SJCRH30 (cell line): ENCODE measurements around the gene C1orf159. TPM values are rescaled to one million over a fixed set of nuclear protein-coding genes. Genes with fewer than 3 reads are reported as not detected.

Source experiments
- DNase-seq, 2 experiments: peaks; one replicate each; pipeline ENCODE4 v3.0.0-alpha.2; 2015 to 2020
- H3K27ac ChIP-seq: fragments of 250-450 bp; sonication (Bioruptor Pico); 2 replicates; pipeline ENCODE4 v1.5.1; 2020; ENCODE audit warnings: mild to moderate bottlenecking, moderate library complexity
- H3K27me3 ChIP-seq: fragments of 250-450 bp; sonication (Bioruptor Pico); 2 replicates; pipeline ENCODE4 v1.5.1; 2020; ENCODE audit warnings: mild to moderate bottlenecking, moderate library complexity
- H3K36me3 ChIP-seq: fragments of 250-450 bp; sonication (Bioruptor Pico); 2 replicates; pipeline ENCODE4 v1.5.1; 2020; ENCODE audit warnings: mild to moderate bottlenecking, moderate library complexity
- H3K4me1 ChIP-seq: fragments of 250-450 bp; sonication (Bioruptor Pico); 2 replicates; pipeline ENCODE4 v1.5.1; 2020; ENCODE audit warnings: mild to moderate bottlenecking, moderate library complexity
- H3K4me3 ChIP-seq: fragments of 250-450 bp; sonication (Bioruptor Pico); 2 replicates; pipeline ENCODE4 v1.5.1; 2020; ENCODE audit warnings: mild to moderate bottlenecking, moderate library complexity
- H3K9me3 ChIP-seq: fragments of 250-450 bp; sonication (Bioruptor Pico); replicated peaks from 2 replicates; pipeline ENCODE4 v1.5.1; 2020; ENCODE audit warnings: mild to moderate bottlenecking, moderate library complexity
- total RNA-seq: library from RNA; depleted of rRNA; stranded (reverse); fragments of >200 nt; shearing (Covaris generic); gene quantifications from 2 replicates; pipeline ENCODE4 v1.2.3, GENCODE V29; 2014

The C1orf159 gene
- total RNA-seq, 1 experiment from 2014 or later, result 20.8 TPM

- H3K27me3 ChIP-seq, result peaks cover 33% of the 10 kb centered on the region
- no peak overlapping the region for H3K4me3 ChIP-seq
- H3K27ac ChIP-seq, result no peak overlapping the region
- no peak for DNase-seq
- no peaks in the 10 kb centered on the region for H3K9me3 ChIP-seq
- peaks cover 18% of the 10 kb centered on the region; the same call in 1 of the 2 replicates for H3K4me1 ChIP-seq
- no peaks in the 10 kb centered on the region for H3K36me3 ChIP-seq
These were observed 5.1 kb upstream of the C1orf159 start for GRCh38 chr1:1120866-1121591.

DNA sequence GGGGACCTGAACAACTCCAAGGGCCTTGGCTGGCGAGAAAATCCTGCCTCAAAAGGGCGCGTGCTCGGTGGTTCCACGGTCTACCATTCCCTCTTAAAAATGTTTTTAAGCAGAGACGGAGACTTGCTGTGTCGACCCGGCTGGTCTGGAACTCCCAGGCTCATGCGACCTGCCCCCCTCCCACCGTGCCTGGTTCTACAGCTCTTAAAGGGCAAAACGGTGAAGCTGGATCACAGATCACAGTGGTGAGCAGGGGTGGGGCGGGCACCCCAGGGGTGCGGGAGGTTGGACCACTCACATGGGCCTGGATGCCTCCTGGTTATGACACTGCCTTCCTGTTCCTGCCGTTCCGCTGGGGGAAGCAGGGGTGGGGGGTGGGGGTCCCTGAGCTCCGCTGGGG, 4.2 kb upstream of the C1orf159 start:
- H3K27me3 ChIP-seq, result peaks cover 33% of the 10 kb centered on the region

GRCh38 chr1:1119272-1119890, 3.5 kb upstream of the C1orf159 start:
- DNase-seq, result no peak
- no peak overlapping the region for H3K27ac ChIP-seq
- no peaks in the 10 kb centered on the region for H3K9me3 ChIP-seq
- H3K4me1 ChIP-seq, result peaks cover 18% of the 10 kb centered on the region; the same call in 1 of the 2 replicates
- H3K27me3 ChIP-seq, result peaks cover 33% of the 10 kb centered on the region
- no peaks in the 10 kb centered on the region for H3K36me3 ChIP-seq
- H3K4me3 ChIP-seq, result no peak overlapping the region

More for the DNA sequence above, 4.2 kb upstream of the C1orf159 start:
- H3K4me1 ChIP-seq, result peaks cover 18% of the 10 kb centered on the region; the same call in 1 of the 2 replicates
- no peak overlapping the region for H3K4me3 ChIP-seq
- no peaks in the 10 kb centered on the region for H3K9me3 ChIP-seq
- H3K36me3 ChIP-seq, result no peaks in the 10 kb centered on the region
- DNase-seq, result no peak
- no peak overlapping the region for H3K27ac ChIP-seq

DNA sequence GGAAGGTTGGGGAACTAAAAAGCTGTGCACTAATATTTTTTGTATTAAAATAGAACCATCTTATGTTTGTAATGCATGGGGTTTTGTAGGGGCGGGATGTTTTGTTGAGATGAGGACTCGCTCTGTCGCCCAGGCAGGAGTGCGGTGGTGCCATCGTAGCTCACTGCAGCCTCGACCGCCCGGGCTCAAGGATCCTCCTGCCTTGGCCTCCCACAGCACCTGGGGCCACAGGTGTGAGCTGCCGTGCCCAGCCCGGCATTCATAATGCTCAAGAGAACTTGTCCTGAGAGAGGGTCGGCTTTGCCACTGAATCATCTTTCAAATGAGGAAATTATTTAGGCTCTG, 3.0 kb upstream of the C1orf159 start:
- no peak overlapping the region for H3K4me3 ChIP-seq
- no peak overlapping the region for H3K27ac ChIP-seq
- H3K9me3 ChIP-seq, result no peaks in the 10 kb centered on the region
- H3K4me1 ChIP-seq, result peaks cover 18% of the 10 kb centered on the region; the same call in 1 of the 2 replicates
- DNase-seq, result no peak
- H3K36me3 ChIP-seq, result no peaks in the 10 kb centered on the region
- peaks cover 33% of the 10 kb centered on the region for H3K27me3 ChIP-seq

DNA sequence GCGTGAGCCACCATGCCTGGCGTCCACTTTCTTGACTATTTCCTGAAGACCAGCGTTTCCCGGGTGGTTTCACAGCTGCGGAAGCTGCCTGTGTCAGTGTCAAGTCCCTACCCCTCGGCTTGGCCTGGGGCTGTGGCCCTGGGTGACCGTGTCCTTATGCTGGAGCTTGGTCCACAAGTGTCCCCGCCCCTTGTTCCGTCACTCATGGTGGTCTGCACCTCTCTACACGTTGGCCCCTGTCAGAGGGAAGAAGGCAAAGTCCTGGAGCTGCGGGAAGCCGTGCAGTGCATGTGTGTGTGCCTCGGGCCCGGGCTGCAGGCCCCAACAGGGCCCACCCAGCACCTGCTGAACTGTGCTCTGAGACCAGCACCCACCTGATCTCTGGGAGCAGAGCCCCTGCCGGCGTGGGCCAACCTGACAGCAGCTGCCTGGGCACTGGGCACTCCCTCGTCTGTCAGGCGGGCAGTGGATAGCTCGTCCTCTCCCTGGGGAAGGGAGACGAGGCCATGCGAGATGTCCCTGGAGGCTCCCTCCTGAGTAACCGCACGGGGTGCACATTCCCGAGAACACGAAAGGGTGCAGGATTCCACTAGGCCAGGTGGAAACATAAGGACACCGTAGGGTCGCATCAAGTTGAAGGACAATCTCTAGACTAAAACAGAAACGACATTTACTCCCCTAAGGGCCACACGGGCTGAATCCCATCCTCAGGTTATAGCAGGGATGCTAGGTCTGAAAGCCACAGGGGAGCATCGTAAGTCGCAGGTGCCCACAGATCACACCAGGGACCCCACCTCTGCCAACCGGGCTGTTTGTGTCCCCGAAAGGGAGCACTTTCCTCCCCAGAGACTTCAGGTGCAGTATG, 2.4 kb upstream of the C1orf159 start:
- H3K27me3 ChIP-seq, result peaks cover 33% of the 10 kb centered on the region
- no peak overlapping the region for H3K4me3 ChIP-seq
- peaks cover 3% of the 10 kb centered on the region for H3K36me3 ChIP-seq
- H3K9me3 ChIP-seq, result no peaks in the 10 kb centered on the region
- peaks cover 17% of the 10 kb centered on the region; the same call in 1 of the 2 replicates for H3K4me1 ChIP-seq
- DNase-seq, result no peak
- H3K27ac ChIP-seq, result no peak overlapping the region

GRCh38 chr1:1117469-1117831, 1.6 kb upstream of the C1orf159 start:
- no peak overlapping the region for H3K27ac ChIP-seq
- no peak overlapping the region for H3K4me3 ChIP-seq
- peaks cover 33% of the 10 kb centered on the region for H3K27me3 ChIP-seq
- H3K4me1 ChIP-seq, result peaks cover 11% of the 10 kb centered on the region; the same call in 1 of the 2 replicates
- H3K9me3 ChIP-seq, result no peaks in the 10 kb centered on the region
- DNase-seq, result no peak
- H3K36me3 ChIP-seq, result peaks cover 10% of the 10 kb centered on the region

DNA sequence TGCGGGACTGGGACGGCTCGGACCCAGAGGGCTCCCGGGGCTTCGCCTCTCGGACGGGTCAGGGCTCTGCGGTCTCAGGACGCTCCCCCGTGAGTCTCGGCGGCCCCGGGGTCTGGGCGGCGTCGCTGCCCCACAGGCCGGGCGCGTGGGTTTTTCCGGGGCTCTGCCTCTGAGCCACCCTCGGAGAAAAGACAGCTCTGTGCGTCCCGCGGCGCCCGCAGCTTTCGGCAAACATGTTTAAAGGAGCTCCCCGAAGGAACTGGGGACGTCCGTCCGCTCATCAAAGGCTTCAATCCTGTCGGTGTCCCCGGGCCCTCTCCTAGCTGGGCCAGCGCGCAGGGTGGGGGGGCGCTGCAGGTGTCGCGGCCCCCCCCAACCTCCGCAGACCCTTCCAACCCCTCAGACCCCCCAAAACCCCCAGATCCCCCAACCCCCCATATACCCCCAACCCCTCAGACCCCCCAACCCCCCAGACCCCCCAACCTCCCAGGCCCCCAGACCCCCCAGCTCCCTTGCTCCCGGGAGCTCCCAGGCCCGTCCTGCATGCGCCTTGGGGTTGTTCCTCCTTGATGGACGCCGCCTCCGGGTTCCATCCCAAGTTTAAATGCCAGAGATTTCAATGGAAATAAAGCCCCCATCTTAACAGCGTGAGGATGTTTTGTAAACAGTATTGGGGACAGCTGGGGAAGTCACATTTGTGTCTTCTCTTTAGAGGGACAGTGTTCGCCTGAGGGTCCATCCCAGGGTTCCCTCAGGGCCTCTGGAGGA, 996 bp upstream of the C1orf159 start:
- Histone ChIP-seq H3K4me1 (peaks cover 10% of the 10 kb centered on the region; the same call in 1 of the 2 replicates), H3K36me3 (peaks cover 10% of the 10 kb centered on the region), H3K4me3 (peak overlapping the region; percentile 98), H3K27me3 (peaks cover 33% of the 10 kb centered on the region), H3K27ac (no peak overlapping the region), H3K9me3 (no peaks in the 10 kb centered on the region)
- DNase-seq, result no peak

GRCh38 chr1:1115136-1115785, 628 bp downstream of the C1orf159 start:
- Histone ChIP-seq H3K27me3 (peaks cover 26% of the 10 kb centered on the region), H3K4me3 (peak overlapping the region; percentile 98), H3K36me3 (peaks cover 10% of the 10 kb centered on the region), H3K9me3 (no peaks in the 10 kb centered on the region), H3K27ac (no peak overlapping the region; the same call in 1 of the 2 replicates), H3K4me1 (peaks cover 8% of the 10 kb centered on the region; the same call in 1 of the 2 replicates)
- no peak for DNase-seq

DNA sequence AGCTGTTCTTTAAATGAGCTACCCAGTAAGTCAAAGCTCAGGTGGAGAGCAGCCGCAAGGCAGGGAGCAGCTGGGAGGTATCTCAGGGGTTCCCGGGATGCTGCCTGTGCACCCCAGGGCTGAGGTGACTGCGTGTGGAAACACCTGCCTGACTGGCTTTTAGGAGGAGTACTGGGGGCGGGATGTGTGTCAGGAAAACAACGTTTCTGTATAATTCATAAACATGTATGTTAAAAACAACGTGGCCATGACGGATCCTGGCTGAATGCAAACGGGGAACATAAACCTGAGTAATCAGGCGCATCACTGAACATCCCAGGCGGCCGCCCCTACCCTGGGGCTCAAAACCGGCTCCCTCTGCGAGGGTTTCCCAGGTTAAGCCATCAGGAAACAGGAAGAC, 1.5 kb downstream of the C1orf159 start:
- H3K36me3 ChIP-seq, result peaks cover 10% of the 10 kb centered on the region
- H3K4me3 ChIP-seq, result no peak overlapping the region
- H3K9me3 ChIP-seq, result no peaks in the 10 kb centered on the region
- H3K27ac ChIP-seq, result no peak overlapping the region
- no peak for DNase-seq
- H3K4me1 ChIP-seq, result peaks cover 8% of the 10 kb centered on the region; the same call in 1 of the 2 replicates
- peaks cover 23% of the 10 kb centered on the region for H3K27me3 ChIP-seq

DNA sequence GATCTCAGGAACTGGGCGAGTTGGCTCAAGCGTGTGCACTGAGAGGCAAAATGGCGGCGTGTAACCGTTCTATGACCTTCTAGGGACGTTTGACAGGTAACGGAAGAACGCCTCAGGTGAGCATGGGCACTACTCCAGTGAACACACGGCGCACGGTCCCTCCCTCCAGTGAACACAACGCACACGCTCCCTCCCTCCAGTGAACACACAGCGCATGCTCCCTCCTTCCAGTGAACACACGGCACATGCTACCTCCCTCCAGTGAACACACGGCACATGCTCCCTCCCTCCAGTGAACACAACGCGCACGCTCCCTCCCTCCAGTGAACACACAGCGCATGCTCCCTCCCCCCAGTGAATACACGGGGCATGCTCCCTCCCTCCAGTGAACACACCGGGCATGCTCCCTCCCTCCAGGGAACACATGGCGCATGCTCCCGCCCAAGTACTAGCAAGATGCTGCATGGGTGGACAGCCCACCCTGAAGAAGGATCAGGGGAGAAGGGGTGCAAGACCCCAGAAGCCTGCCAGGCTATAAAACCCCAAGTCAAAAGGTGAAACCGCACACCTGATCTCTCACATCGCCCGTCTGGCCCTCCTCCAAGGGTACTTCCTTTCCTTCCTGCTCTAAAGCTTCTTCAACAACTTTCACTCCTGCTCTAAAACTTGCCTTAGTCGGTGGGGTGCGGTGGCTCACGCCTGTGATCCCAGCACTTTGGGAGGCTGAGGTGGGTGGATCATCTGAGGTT, 3.5 kb downstream of the C1orf159 start:
- Histone ChIP-seq H3K36me3 (peaks cover 10% of the 10 kb centered on the region), H3K27ac (no peak overlapping the region), H3K9me3 (peaks cover 3% of the 10 kb centered on the region; the same call in 1 of the 2 replicates), H3K4me1 (peaks cover 3% of the 10 kb centered on the region; the same call in 1 of the 2 replicates), H3K27me3 (peaks cover 3% of the 10 kb centered on the region), H3K4me3 (no peak overlapping the region)
- DNase-seq, result no peak

GRCh38 chr1:1111516-1112236, 4.2 kb downstream of the C1orf159 start:
- DNase-seq, result no peak
- no peak overlapping the region for H3K4me3 ChIP-seq
- peaks cover 10% of the 10 kb centered on the region for H3K36me3 ChIP-seq
- no peaks in the 10 kb centered on the region for H3K4me1 ChIP-seq
- peaks cover 8% of the 10 kb centered on the region; the same call in 1 of the 2 replicates for H3K9me3 ChIP-seq
- no peak overlapping the region for H3K27ac ChIP-seq
- H3K27me3 ChIP-seq, result no peaks in the 10 kb centered on the region

- Histone ChIP-seq H3K4me1 (no peaks in the 10 kb centered on the region), H3K4me3 (no peak overlapping the region), H3K9me3 (peaks cover 15% of the 10 kb centered on the region), H3K36me3 (peaks cover 16% of the 10 kb centered on the region), H3K27me3 (no peaks in the 10 kb centered on the region), H3K27ac (no peak overlapping the region)
- no peak for DNase-seq
These were observed 5.3 kb downstream of the C1orf159 start for GRCh38 chr1:1110561-1110971.

DNA sequence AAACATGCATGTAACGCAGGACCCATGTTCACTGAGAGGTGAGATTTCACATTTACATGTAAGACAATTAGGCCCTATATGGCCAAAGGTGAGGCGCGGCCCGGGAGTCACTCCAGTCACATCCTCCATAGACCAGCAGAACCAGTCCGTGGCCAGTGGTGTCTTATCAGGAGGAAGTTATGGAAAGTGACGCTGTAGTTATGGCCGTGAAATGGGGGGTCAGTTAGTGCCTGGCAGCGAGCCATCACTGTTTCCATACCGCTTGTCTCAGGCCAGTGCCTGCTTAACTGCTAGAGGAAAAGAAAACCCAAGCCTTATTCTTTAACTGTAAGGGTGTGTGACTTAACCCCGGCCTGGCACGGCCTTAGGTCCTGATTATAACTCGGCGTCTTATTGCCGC, 6.1 kb downstream of the C1orf159 start:
- no peak for DNase-seq
- Histone ChIP-seq H3K27me3 (no peaks in the 10 kb centered on the region), H3K4me1 (no peaks in the 10 kb centered on the region), H3K27ac (no peak overlapping the region), H3K4me3 (no peak overlapping the region), H3K36me3 (peaks cover 16% of the 10 kb centered on the region), H3K9me3 (peaks cover 16% of the 10 kb centered on the region)
